Keratinocyte (primary cell): Measurements from ENCODE around the gene NTNG1. TPM values are rescaled to one million over a fixed set of nuclear protein-coding genes. Genes with fewer than 3 reads are reported as not detected.

Experiments
- DNase-seq: peaks from one replicate; pipeline ENCODE4 v3.0.0-alpha.2; 2011; ENCODE audit warnings: low read depth, missing footprints, low spot score
- FAIRE-seq: peaks from 2 replicates; lab custom pipeline; 2011; peaks lifted over from hg19 to GRCh38; lab: Jason Lieb, UNC
- H2AFZ ChIP-seq: 2 replicates; pipeline ENCODE4 v1.6.0; 2012; ENCODE audit warnings: low read length, control low read depth, inconsistent platforms; ENCODE audit not compliant: control insufficient read depth
- H3K27ac ChIP-seq: 2 replicates; pipeline ENCODE4 v1.5.1; 2011; ENCODE audit warnings: low read length; ENCODE audit not compliant: control insufficient read depth, insufficient read depth
- H3K27me3 ChIP-seq: 3 replicates; pipeline ENCODE4 v1.6.0; 2011; ENCODE audit warnings: low read length; ENCODE audit not compliant: control insufficient read depth, insufficient read depth; ENCODE audit errors: extremely low read depth
- H3K36me3 ChIP-seq, 2 experiments: 2 replicates in 1 of 2; 3 replicates in 1 of 2; pipeline ENCODE4 v1.5.1; 2011; ENCODE audit warnings: low read length in 2 of 2, mild to moderate bottlenecking in 1 of 2; ENCODE audit not compliant: control insufficient read depth in 2 of 2, insufficient read depth in 2 of 2; ENCODE audit errors: extremely low read depth in 1 of 2
- H3K4me1 ChIP-seq: 3 replicates; pipeline ENCODE4 v1.5.1; 2011; ENCODE audit warnings: low read length; ENCODE audit not compliant: control insufficient read depth, insufficient read depth; ENCODE audit errors: extremely low read depth
- H3K4me2 ChIP-seq: 3 replicates; pipeline ENCODE4 v1.6.0; 2011; ENCODE audit warnings: low read depth, low read length; ENCODE audit not compliant: control insufficient read depth, insufficient read depth; ENCODE audit errors: extremely low read depth
- H3K4me3 ChIP-seq, 3 experiments: fragments of 200-600 bp in 1 of 3; sonication (generic) in 1 of 3; 2 replicates in 2 of 3; 3 replicates in 1 of 3; pipeline ENCODE4 v1.5.1; 2011 to 2016; ENCODE audit warnings: low read length in 3 of 3, mild to moderate bottlenecking in 3 of 3, control low read depth in 2 of 3, inconsistent platforms in 1 of 3, low read depth in 1 of 3, mixed read lengths in 1 of 3, mixed run types in 1 of 3, moderate library complexity in 1 of 3; ENCODE audit not compliant: control insufficient read depth in 2 of 3, insufficient read depth in 2 of 3; ENCODE audit errors: extremely low read depth in 1 of 3
- H3K79me2 ChIP-seq: 2 replicates; pipeline ENCODE4 v1.6.0; 2012; ENCODE audit warnings: low read length; ENCODE audit not compliant: control insufficient read depth, insufficient read depth
- H3K9ac ChIP-seq: 3 replicates; pipeline ENCODE4 v1.6.0; 2011; ENCODE audit warnings: low read length; ENCODE audit not compliant: control insufficient read depth, insufficient read depth; ENCODE audit errors: extremely low read depth
- H3K9me1 ChIP-seq: 3 replicates; pipeline ENCODE4 v1.6.0; 2011; ENCODE audit warnings: low read length; ENCODE audit not compliant: control insufficient read depth, insufficient read depth; ENCODE audit errors: extremely low read depth
- H3K9me3 ChIP-seq: 2 replicates; pipeline ENCODE4 v1.5.1; 2012; ENCODE audit warnings: low read depth, low read length; ENCODE audit not compliant: control insufficient read depth
- H4K20me1 ChIP-seq: 3 replicates; pipeline ENCODE4 v1.6.0; 2011; ENCODE audit warnings: low read length; ENCODE audit not compliant: control insufficient read depth, insufficient read depth; ENCODE audit errors: extremely low read depth
- CTCF ChIP-seq, 3 experiments: IDR thresholded peaks in 1 of 3; conservative IDR thresholded peaks in 1 of 3; optimal IDR thresholded peaks in 1 of 3; 2 replicates in 2 of 3; 3 replicates in 1 of 3; pipeline versions ENCODE3 to v1.5.1; 2011; ENCODE audit warnings: low read length in 3 of 3, mild to moderate bottlenecking in 3 of 3, moderate library complexity in 2 of 3, control low read depth in 1 of 3, inconsistent platforms in 1 of 3; ENCODE audit not compliant: insufficient read depth in 2 of 3; ENCODE audit errors: extremely low read depth in 1 of 3
- EZH2 ChIP-seq: IDR thresholded peaks from one replicate; pipeline ENCODE4 v1.6.1; 2012; ENCODE audit warnings: inconsistent platforms, mild to moderate bottlenecking, low read length, moderate library complexity
- dilution Hi-C: fragments of 300-500 bp; cut with MboI; formaldehyde crosslinking; loops from one replicate; pipeline ENCODE4 v1.7.0; 2020; ENCODE audit warnings: low sequenced_read_pairs; ENCODE audit not compliant: extremely low pct_ligation_motif_present
- polyA plus RNA-seq, 5 experiments: library from polyadenylated mRNA; depleted of rRNA in 3 of 5; stranded (reverse) in 3 of 5; stranded (forward) in 1 of 5; unstranded in 1 of 5; fragments of >200 nt; gene quantifications; 1 replicate in 1 of 5; 2 replicates in 3 of 5; 3 replicates in 1 of 5; pipeline versions ENCODE4 v1.2.1 to v1.2.3, GENCODE V29; 2011 to 2012; ENCODE audit warnings: missing spikeins in 2 of 5, low read depth in 1 of 5, low replicate concordance in 1 of 5

NTNG1 gene
- polyA plus RNA-seq, 1 donor (not counting 4 experiments of a cell fraction or from before 2014, with no cell fraction given): 8.1 TPM

GRCh38 chr1:107254306-107254705 lies 113.5 kb downstream of the NTNG1 start:
- Histone ChIP-seq H3K27ac (no peak overlapping the region), H4K20me1 (no peaks in the 10 kb centered on the region), H3K4me1 (peaks cover 3% of the 10 kb centered on the region), H2AFZ (no peak overlapping the region), H3K9me3 (no peaks in the 10 kb centered on the region), H3K79me2 (no peaks in the 10 kb centered on the region), H3K4me3 (no peak overlapping the region), H3K9ac (no peak overlapping the region), H3K27me3 (no peaks in the 10 kb centered on the region), H3K4me2 (no peak overlapping the region), H3K36me3 (no peaks in the 10 kb centered on the region), H3K9me1 (no peaks in the 10 kb centered on the region)
- DNase-seq (no peak), FAIRE-seq (peak; percentile 13)
- dilution Hi-C loops: no loop called here
- TF ChIP-seq EZH2 (no peak), CTCF (optimal IDR thresholded peaks at IDR 0.05 in 1 of 3, IDR thresholded peaks at IDR 0.05 in 1 of 3, conservative IDR thresholded peaks at IDR 0.05 in 1 of 3; ENCODE audit: extremely low read depth in 1 of 3, insufficient read depth in 2 of 3, low read length in 3 of 3) (no peak)

DNA sequence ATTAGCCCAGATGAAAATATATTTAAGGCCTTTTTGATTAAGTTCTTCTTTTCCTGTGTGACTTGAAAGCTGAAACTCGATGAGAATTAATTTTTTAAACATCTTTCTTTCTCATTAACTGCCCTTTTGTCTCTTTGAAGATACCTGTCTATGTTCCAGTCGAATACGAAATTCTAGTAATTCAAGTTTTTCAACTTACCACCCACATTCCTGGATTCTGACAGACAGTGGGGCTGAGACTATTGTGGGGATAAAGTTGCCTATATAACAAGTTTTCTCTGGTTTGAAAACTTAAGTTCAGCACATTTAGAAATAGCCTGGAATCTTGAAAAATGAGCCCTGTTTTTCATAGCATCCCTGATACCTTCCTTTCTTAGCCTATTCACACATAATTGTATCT lies 114.6 kb downstream of the NTNG1 start:
- H2AFZ ChIP-seq: no peak overlapping the region
- no peak for FAIRE-seq
- no peak for DNase-seq

More for the DNA sequence above, 114.6 kb downstream of the NTNG1 start:
- Histone ChIP-seq H3K4me2 (no peak overlapping the region), H3K4me1 (peaks cover 2% of the 10 kb centered on the region), H3K4me3 (no peak overlapping the region), H3K9ac (no peak overlapping the region), H3K9me1 (no peaks in the 10 kb centered on the region), H3K27ac (no peak overlapping the region), H3K9me3 (no peaks in the 10 kb centered on the region), H3K27me3 (no peaks in the 10 kb centered on the region), H3K79me2 (no peaks in the 10 kb centered on the region), H4K20me1 (no peaks in the 10 kb centered on the region), H3K36me3 (no peaks in the 10 kb centered on the region)
- TF ChIP-seq CTCF (optimal IDR thresholded peaks at IDR 0.05 in 1 of 3, IDR thresholded peaks at IDR 0.05 in 1 of 3, conservative IDR thresholded peaks at IDR 0.05 in 1 of 3; ENCODE audit: extremely low read depth in 1 of 3, insufficient read depth in 2 of 3, low read length in 3 of 3) (no peak), EZH2 (no peak)
- dilution Hi-C loops: no loop called here
